Keratinocyte (primary cell): ENCODE measurements around the gene SAMD14. TPM values are rescaled to one million over a fixed set of nuclear protein-coding genes. Genes with fewer than 3 reads are reported as not detected.

Experiments used
- DNase-seq: peaks from one replicate; pipeline ENCODE4 v3.0.0-alpha.2; 2011; ENCODE audit warnings: low read depth, missing footprints, low spot score
- FAIRE-seq: peaks from 2 replicates; lab custom pipeline; 2011; peaks lifted over from hg19 to GRCh38; lab: Jason Lieb, UNC
- H2AFZ ChIP-seq: 2 replicates; pipeline ENCODE4 v1.6.0; 2012; ENCODE audit warnings: low read length, control low read depth, inconsistent platforms; ENCODE audit not compliant: control insufficient read depth
- H3K27ac ChIP-seq: 2 replicates; pipeline ENCODE4 v1.5.1; 2011; ENCODE audit warnings: low read length; ENCODE audit not compliant: control insufficient read depth, insufficient read depth
- H3K27me3 ChIP-seq: 3 replicates; pipeline ENCODE4 v1.6.0; 2011; ENCODE audit warnings: low read length; ENCODE audit not compliant: control insufficient read depth, insufficient read depth; ENCODE audit errors: extremely low read depth
- H3K36me3 ChIP-seq, 2 experiments: 2 replicates in 1 of 2; 3 replicates in 1 of 2; pipeline ENCODE4 v1.5.1; 2011; ENCODE audit warnings: low read length in 2 of 2, mild to moderate bottlenecking in 1 of 2; ENCODE audit not compliant: control insufficient read depth in 2 of 2, insufficient read depth in 2 of 2; ENCODE audit errors: extremely low read depth in 1 of 2
- H3K4me1 ChIP-seq: 3 replicates; pipeline ENCODE4 v1.5.1; 2011; ENCODE audit warnings: low read length; ENCODE audit not compliant: control insufficient read depth, insufficient read depth; ENCODE audit errors: extremely low read depth
- H3K4me2 ChIP-seq: 3 replicates; pipeline ENCODE4 v1.6.0; 2011; ENCODE audit warnings: low read depth, low read length; ENCODE audit not compliant: control insufficient read depth, insufficient read depth; ENCODE audit errors: extremely low read depth
- H3K4me3 ChIP-seq, 3 experiments: fragments of 200-600 bp in 1 of 3; sonication (generic) in 1 of 3; 2 replicates in 2 of 3; 3 replicates in 1 of 3; pipeline ENCODE4 v1.5.1; 2011 to 2016; ENCODE audit warnings: low read length in 3 of 3, mild to moderate bottlenecking in 3 of 3, control low read depth in 2 of 3, inconsistent platforms in 1 of 3, low read depth in 1 of 3, mixed read lengths in 1 of 3, mixed run types in 1 of 3, moderate library complexity in 1 of 3; ENCODE audit not compliant: control insufficient read depth in 2 of 3, insufficient read depth in 2 of 3; ENCODE audit errors: extremely low read depth in 1 of 3
- H3K79me2 ChIP-seq: 2 replicates; pipeline ENCODE4 v1.6.0; 2012; ENCODE audit warnings: low read length; ENCODE audit not compliant: control insufficient read depth, insufficient read depth
- H3K9ac ChIP-seq: 3 replicates; pipeline ENCODE4 v1.6.0; 2011; ENCODE audit warnings: low read length; ENCODE audit not compliant: control insufficient read depth, insufficient read depth; ENCODE audit errors: extremely low read depth
- H3K9me1 ChIP-seq: 3 replicates; pipeline ENCODE4 v1.6.0; 2011; ENCODE audit warnings: low read length; ENCODE audit not compliant: control insufficient read depth, insufficient read depth; ENCODE audit errors: extremely low read depth
- H3K9me3 ChIP-seq: 2 replicates; pipeline ENCODE4 v1.5.1; 2012; ENCODE audit warnings: low read depth, low read length; ENCODE audit not compliant: control insufficient read depth
- H4K20me1 ChIP-seq: 3 replicates; pipeline ENCODE4 v1.6.0; 2011; ENCODE audit warnings: low read length; ENCODE audit not compliant: control insufficient read depth, insufficient read depth; ENCODE audit errors: extremely low read depth
- EZH2 ChIP-seq: IDR thresholded peaks from one replicate; pipeline ENCODE4 v1.6.1; 2012; ENCODE audit warnings: inconsistent platforms, mild to moderate bottlenecking, low read length, moderate library complexity
- dilution Hi-C: fragments of 300-500 bp; cut with MboI; formaldehyde crosslinking; loops from one replicate; pipeline ENCODE4 v1.7.0; 2020; ENCODE audit warnings: low sequenced_read_pairs; ENCODE audit not compliant: extremely low pct_ligation_motif_present
- polyA plus RNA-seq, 5 experiments: library from polyadenylated mRNA; depleted of rRNA in 3 of 5; stranded (reverse) in 3 of 5; stranded (forward) in 1 of 5; unstranded in 1 of 5; fragments of >200 nt; gene quantifications; 1 replicate in 1 of 5; 2 replicates in 3 of 5; 3 replicates in 1 of 5; pipeline versions ENCODE4 v1.2.1 to v1.2.3, GENCODE V29; 2011 to 2012; ENCODE audit warnings: missing spikeins in 2 of 5, low read depth in 1 of 5, low replicate concordance in 1 of 5
- TF ChIP-seq, protein P1 (sequence below), 3 experiments: IDR thresholded peaks in 1 of 3; conservative IDR thresholded peaks in 1 of 3; optimal IDR thresholded peaks in 1 of 3; 2 replicates in 2 of 3; 3 replicates in 1 of 3; pipeline versions ENCODE3 to v1.5.1; 2011; ENCODE audit warnings: low read length in 3 of 3, mild to moderate bottlenecking in 3 of 3, moderate library complexity in 2 of 3, control low read depth in 1 of 3, inconsistent platforms in 1 of 3; ENCODE audit not compliant: insufficient read depth in 2 of 3; ENCODE audit errors: extremely low read depth in 1 of 3

SAMD14 gene
- polyA plus RNA-seq, 1 donor (not counting 4 experiments of a cell fraction or from before 2014, with no cell fraction given), result not detected

DNA sequence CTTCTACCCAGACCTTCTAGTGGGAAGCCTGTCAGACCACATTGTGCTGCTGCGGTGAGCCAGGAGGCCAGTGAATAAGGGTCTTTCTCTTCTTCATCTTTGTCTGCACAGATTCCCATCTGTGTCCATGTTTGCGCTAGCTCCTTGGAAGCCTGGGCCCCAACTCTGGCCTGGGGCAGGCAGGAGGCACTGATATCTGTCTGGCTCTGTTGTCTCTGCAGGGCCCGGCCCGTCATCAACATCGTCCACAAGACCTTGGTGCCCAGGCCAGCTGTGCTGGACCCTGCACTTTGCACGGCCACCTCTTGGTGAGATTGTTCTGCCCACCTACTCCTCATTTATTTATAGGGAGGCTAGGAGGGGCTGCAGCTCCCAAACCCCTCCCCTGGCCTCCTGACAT is 55.7 kb downstream of the SAMD14 start:
- TF ChIP-seq, protein P1, sequence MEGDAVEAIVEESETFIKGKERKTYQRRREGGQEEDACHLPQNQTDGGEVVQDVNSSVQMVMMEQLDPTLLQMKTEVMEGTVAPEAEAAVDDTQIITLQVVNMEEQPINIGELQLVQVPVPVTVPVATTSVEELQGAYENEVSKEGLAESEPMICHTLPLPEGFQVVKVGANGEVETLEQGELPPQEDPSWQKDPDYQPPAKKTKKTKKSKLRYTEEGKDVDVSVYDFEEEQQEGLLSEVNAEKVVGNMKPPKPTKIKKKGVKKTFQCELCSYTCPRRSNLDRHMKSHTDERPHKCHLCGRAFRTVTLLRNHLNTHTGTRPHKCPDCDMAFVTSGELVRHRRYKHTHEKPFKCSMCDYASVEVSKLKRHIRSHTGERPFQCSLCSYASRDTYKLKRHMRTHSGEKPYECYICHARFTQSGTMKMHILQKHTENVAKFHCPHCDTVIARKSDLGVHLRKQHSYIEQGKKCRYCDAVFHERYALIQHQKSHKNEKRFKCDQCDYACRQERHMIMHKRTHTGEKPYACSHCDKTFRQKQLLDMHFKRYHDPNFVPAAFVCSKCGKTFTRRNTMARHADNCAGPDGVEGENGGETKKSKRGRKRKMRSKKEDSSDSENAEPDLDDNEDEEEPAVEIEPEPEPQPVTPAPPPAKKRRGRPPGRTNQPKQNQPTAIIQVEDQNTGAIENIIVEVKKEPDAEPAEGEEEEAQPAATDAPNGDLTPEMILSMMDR (optimal IDR thresholded peaks at IDR 0.05 in 1 of 3, IDR thresholded peaks at IDR 0.05 in 1 of 3, conservative IDR thresholded peaks at IDR 0.05 in 1 of 3; ENCODE audit: extremely low read depth in 1 of 3, insufficient read depth in 2 of 3, low read length in 3 of 3), result no peak
- TF ChIP-seq EZH2, result no peak
- no peak overlapping the region for H3K27ac ChIP-seq
- peaks cover 6% of the 10 kb centered on the region for H3K9me1 ChIP-seq
- dilution Hi-C loops, result no loop called here
- H3K27me3 ChIP-seq, result no peaks in the 10 kb centered on the region
- H3K9ac ChIP-seq, result no peak overlapping the region
- H3K36me3 ChIP-seq, result peaks cover 77 to 88% of the 10 kb centered on the region in 2 experiments
- peaks cover 77% of the 10 kb centered on the region for H3K79me2 ChIP-seq
- no peaks in the 10 kb centered on the region for H3K9me3 ChIP-seq
- H3K4me2 ChIP-seq, result no peak overlapping the region
- H3K4me3 ChIP-seq, result no peak overlapping the region
- H4K20me1 ChIP-seq, result peaks cover 80% of the 10 kb centered on the region
- no peaks in the 10 kb centered on the region for H3K4me1 ChIP-seq
- no peak overlapping the region for H2AFZ ChIP-seq
- DNase-seq, result no peak
- FAIRE-seq, result no peak

DNA sequence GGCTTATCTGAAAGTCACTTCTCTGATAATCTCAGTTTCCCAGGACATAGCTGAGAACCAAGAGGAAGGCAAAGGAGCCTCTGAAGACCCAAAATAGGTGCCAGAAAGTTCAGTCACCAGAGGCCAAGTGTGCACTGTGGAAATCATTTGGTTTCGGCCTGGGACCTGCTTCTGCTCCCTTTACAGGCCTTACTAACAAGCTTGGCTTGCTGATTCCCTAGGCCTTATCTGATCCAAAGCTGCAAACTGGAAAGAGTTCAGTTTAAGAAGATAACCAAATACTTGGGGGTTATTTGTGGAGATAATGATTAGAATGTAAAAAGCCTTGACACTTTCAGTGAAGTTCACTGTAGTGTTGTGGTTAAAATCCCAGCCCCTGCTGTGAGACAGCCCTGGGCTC is 57.0 kb downstream of the SAMD14 start:
- H3K4me1 ChIP-seq, result no peaks in the 10 kb centered on the region
- no peaks in the 10 kb centered on the region for H3K9me3 ChIP-seq
- no peak overlapping the region for H2AFZ ChIP-seq
- TF ChIP-seq EZH2, result no peak
- TF ChIP-seq, protein P1 (optimal IDR thresholded peaks at IDR 0.05 in 1 of 3, IDR thresholded peaks at IDR 0.05 in 1 of 3, conservative IDR thresholded peaks at IDR 0.05 in 1 of 3; ENCODE audit: extremely low read depth in 1 of 3, insufficient read depth in 2 of 3, low read length in 3 of 3), result no peak
- H3K4me3 ChIP-seq, result no peak overlapping the region
- DNase-seq (no peak), FAIRE-seq (no peak)
- peaks cover 71% of the 10 kb centered on the region for H4K20me1 ChIP-seq
- no peaks in the 10 kb centered on the region for H3K27me3 ChIP-seq
- H3K27ac ChIP-seq, result no peak overlapping the region
- peaks cover 6% of the 10 kb centered on the region for H3K9me1 ChIP-seq
- H3K9ac ChIP-seq, result no peak overlapping the region
- dilution Hi-C loops, result no loop called here
- no peak overlapping the region for H3K4me2 ChIP-seq
- peaks cover 73% of the 10 kb centered on the region for H3K79me2 ChIP-seq
- peaks cover 70 to 81% of the 10 kb centered on the region in 2 experiments for H3K36me3 ChIP-seq
